Measurements from ENCODE around the gene CC2D2B. TPM values are rescaled to one million over a fixed set of nuclear protein-coding genes. Genes with fewer than 3 reads are reported as not detected.
"Not testable (repeated sequence)": the region's sequence is repeated elsewhere in the genome, so short reads cannot be mapped to it uniquely, and the experiment has no call there.

Gene CC2D2B
- total RNA-seq, 1 donor from 2014 or later, result 2.5 TPM

DNA sequence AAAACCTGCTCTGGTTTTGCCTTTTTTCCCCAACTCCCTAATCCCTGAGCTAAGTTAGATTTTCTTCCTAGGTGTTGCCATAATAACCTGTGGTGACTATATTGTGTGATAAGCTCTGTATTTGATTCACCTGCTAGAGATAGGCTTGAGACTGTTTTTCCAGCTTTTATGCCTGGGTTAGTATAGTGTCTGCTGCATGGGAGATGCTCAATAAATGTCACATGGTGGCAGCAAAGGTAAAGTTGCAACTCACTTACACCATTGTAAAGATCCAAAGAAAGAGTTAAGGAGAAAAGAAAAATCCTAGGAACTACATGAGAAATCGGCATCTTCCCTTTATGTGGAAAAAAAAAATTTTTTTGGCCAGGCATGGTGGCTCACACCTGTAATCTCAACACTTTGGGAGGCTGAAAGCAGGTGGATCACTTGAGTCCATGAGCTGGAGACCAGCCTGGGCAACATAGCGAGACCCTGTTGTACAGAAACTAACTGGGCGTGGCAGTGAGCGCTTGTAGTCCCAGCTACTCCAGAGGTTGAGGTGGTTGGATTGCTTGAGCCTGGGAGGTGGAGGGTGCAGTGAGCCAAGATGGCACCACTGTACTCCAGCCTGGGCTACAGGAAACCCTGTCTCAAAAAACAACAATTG is 139.4 kb downstream of the CC2D2B start:
- Histone ChIP-seq H3K27me3 (no peaks in the 10 kb centered on the region), H3K4me3 (no peak overlapping the region), H3K27ac (no peak overlapping the region), H3K4me1 (peaks cover 20% of the 10 kb centered on the region), H3K9me3 (no peaks in the 10 kb centered on the region), H3K36me3 (no peaks in the 10 kb centered on the region)
- DNase-seq (ENCODE audit: extremely low spot score in 2 of 2), result no peak
- TF ChIP-seq, protein P1, sequence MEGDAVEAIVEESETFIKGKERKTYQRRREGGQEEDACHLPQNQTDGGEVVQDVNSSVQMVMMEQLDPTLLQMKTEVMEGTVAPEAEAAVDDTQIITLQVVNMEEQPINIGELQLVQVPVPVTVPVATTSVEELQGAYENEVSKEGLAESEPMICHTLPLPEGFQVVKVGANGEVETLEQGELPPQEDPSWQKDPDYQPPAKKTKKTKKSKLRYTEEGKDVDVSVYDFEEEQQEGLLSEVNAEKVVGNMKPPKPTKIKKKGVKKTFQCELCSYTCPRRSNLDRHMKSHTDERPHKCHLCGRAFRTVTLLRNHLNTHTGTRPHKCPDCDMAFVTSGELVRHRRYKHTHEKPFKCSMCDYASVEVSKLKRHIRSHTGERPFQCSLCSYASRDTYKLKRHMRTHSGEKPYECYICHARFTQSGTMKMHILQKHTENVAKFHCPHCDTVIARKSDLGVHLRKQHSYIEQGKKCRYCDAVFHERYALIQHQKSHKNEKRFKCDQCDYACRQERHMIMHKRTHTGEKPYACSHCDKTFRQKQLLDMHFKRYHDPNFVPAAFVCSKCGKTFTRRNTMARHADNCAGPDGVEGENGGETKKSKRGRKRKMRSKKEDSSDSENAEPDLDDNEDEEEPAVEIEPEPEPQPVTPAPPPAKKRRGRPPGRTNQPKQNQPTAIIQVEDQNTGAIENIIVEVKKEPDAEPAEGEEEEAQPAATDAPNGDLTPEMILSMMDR (IDR thresholded peaks at IDR 0.05), result no peak
- TF ChIP-seq POLR2A (IDR thresholded peaks at IDR 0.05), result no peak
- TF ChIP-seq POLR2AphosphoS5 (IDR thresholded peaks at IDR 0.05; ENCODE audit: insufficient read depth in 1 of 2, low read depth in 1 of 2), result no peak
- intact Hi-C loops (cut with DNase I), result no loop called here

- H3K9me3 ChIP-seq; H3K27ac ChIP-seq; H3K27me3 ChIP-seq; H3K4me3 ChIP-seq; DNase-seq (ENCODE audit: extremely low spot score in 2 of 2); H3K36me3 ChIP-seq; intact Hi-C loops (cut with DNase I): not testable (repeated sequence)
- peaks cover 16% of the 10 kb centered on the region for H3K4me1 ChIP-seq
Measured at GRCh38 chr10:96047925-96048324, 140.2 kb downstream of the CC2D2B start.

DNA sequence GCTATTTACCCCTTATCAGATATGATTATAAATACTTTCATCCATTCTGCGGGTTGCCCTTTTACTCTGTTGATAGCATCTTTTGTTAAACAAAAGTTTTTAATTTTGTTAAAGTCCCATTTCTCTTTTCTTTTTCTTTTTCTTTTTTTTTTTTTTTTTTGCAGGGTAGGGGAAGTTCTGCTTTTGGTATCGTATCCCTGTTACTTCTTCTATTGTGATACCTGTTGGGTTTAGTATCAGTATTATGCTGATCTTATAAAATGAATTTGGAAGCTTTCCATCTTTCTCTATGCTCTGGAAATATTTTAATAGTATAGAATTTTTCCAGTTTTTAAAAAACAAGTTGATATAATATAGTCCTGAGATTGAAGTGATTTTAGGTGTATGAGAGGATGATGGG is 141.6 kb downstream of the CC2D2B start:
- no peak for TF ChIP-seq POLR2AphosphoS5 (IDR thresholded peaks at IDR 0.05; ENCODE audit: insufficient read depth in 1 of 2, low read depth in 1 of 2)
- TF ChIP-seq POLR2A (IDR thresholded peaks at IDR 0.05), result no peak
- TF ChIP-seq, protein P1 (IDR thresholded peaks at IDR 0.05), result no peak
- no peaks in the 10 kb centered on the region for H3K27me3 ChIP-seq
- no peak for DNase-seq (ENCODE audit: extremely low spot score in 2 of 2)
- peaks cover 11% of the 10 kb centered on the region for H3K4me1 ChIP-seq
- no peaks in the 10 kb centered on the region for H3K9me3 ChIP-seq
- no peak overlapping the region for H3K4me3 ChIP-seq
- no peak overlapping the region for H3K27ac ChIP-seq
- no peaks in the 10 kb centered on the region for H3K36me3 ChIP-seq
- intact Hi-C loops (cut with DNase I), result no loop called here

DNA sequence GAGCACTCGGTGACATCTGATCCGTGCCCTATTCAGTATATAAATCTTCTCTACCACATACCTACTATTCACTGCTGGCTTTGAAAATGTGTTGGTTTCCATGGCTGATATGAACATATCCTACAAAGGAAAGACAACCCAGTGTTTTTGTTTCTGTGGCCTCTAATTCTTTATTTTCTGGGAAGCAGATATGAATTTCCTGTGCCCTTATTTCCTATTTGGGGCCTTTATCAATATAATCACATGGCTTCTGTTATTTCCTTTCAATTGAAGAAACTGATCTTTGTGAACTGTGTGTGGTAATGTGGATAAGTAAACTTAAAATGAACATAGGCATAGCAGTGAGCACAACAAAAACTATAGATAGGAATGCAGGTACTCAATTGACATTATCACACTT is 146.2 kb downstream of the CC2D2B start:
- Histone ChIP-seq H3K27me3 (no peaks in the 10 kb centered on the region), H3K4me1 (no peaks in the 10 kb centered on the region), H3K9me3 (no peaks in the 10 kb centered on the region), H3K36me3 (peaks cover 0 to 18% of the 10 kb centered on the region in 2 donors), H3K4me3 (no peak overlapping the region), H3K27ac (no peak overlapping the region)
- no peak for TF ChIP-seq POLR2AphosphoS5 (IDR thresholded peaks at IDR 0.05; ENCODE audit: insufficient read depth in 1 of 2, low read depth in 1 of 2)
- TF ChIP-seq, protein P1 (IDR thresholded peaks at IDR 0.05), result no peak
- DNase-seq (ENCODE audit: extremely low spot score in 2 of 2), result no peak
- intact Hi-C loops (cut with DNase I), result no loop called here

DNA sequence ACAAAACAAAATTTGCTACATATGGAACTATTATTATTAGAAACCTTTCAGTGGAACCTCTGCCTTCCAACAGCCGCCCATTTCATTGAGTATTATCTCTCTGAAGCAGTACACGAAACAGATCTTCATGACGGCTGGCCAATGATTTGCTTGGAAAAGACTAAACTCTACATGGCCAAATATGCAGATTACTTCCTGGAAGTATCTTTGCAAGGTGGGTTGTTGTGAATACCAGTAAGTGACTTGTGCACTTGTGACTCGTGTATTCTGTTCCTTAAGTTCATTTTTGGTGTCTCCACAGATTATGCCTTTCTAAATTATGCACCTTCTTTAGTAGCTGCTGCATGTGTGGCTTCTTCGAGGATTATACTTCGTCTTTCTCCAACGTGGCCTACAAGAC is 149.0 kb downstream of the CC2D2B start:
- H3K4me1 ChIP-seq, result no peaks in the 10 kb centered on the region
- H3K27me3 ChIP-seq, result no peaks in the 10 kb centered on the region
- H3K36me3 ChIP-seq, result peaks cover 0 to 29% of the 10 kb centered on the region in 2 donors
- intact Hi-C loops (cut with DNase I), result no loop called here
- DNase-seq (ENCODE audit: extremely low spot score in 2 of 2), result no peak
- no peak for TF ChIP-seq POLR2A (IDR thresholded peaks at IDR 0.05)
- no peak overlapping the region for H3K27ac ChIP-seq
- H3K4me3 ChIP-seq, result no peak overlapping the region
- no peaks in the 10 kb centered on the region for H3K9me3 ChIP-seq

DNA sequence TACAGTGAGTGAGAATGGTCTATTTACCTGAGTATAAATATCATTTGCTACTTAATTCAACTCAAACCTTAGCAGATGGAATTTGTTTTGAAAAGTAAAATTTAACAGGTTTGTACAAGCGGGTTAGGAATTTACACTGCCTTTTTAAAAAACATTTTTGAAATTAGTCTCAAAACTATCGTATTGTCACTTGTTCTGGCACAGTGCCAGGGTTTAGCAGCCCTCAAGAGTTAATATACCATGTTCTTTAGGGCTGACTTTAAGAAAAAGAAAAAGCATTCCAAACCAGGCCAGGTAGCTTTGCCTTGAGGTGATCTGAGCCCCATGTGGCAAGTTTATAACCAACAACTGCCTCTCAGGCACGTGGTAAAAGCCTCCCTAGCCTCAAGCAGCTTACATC is 153.5 kb downstream of the CC2D2B start:
- Histone ChIP-seq H3K36me3 (peaks cover 0 to 29% of the 10 kb centered on the region in 2 donors), H3K4me1 (no peaks in the 10 kb centered on the region)

More for the DNA sequence above, 153.5 kb downstream of the CC2D2B start:
- Histone ChIP-seq H3K4me3 (no peak overlapping the region), H3K27ac (no peak overlapping the region), H3K27me3 (no peaks in the 10 kb centered on the region), H3K9me3 (no peaks in the 10 kb centered on the region)
- no peak for DNase-seq (ENCODE audit: extremely low spot score in 2 of 2)
- TF ChIP-seq POLR2A (IDR thresholded peaks at IDR 0.05) (no peak), POLR2AphosphoS5 (IDR thresholded peaks at IDR 0.05; ENCODE audit: insufficient read depth in 1 of 2, low read depth in 1 of 2) (no peak)
- TF ChIP-seq, protein P1 (IDR thresholded peaks at IDR 0.05), result no peak
- intact Hi-C loops (cut with DNase I), result no loop called here

Measured in vagina (tissue), 2 donors.